DND-41 (cell line): Measurements from ENCODE around the gene FAM228B.

Source experiments
- ATAC-seq: fragments of 200-7000 bp; cut with Tn5 transposase; 3 replicates; pipeline ENCODE4 v1.9.1; 2021; ENCODE audit warnings: low read depth; ENCODE audit not compliant: insufficient read depth
- DNase-seq: peaks from one replicate; pipeline ENCODE4 v3.0.0-alpha.2; 2020
- H2AFZ ChIP-seq: 2 replicates; pipeline ENCODE4 v1.6.0; 2012; ENCODE audit warnings: low read depth, low read length
- H3K27ac ChIP-seq: 2 replicates; pipeline ENCODE4 v1.5.1; 2012; ENCODE audit warnings: low read length, inconsistent platforms
- H3K27me3 ChIP-seq: fragments of 200-600 bp; sonication (generic); 2 replicates; pipeline ENCODE4 v1.6.0; 2012; ENCODE audit warnings: low read length, mild to moderate bottlenecking, inconsistent platforms; ENCODE audit not compliant: insufficient read depth, poor library complexity
- H3K36me3 ChIP-seq: 2 replicates; pipeline ENCODE4 v1.5.1; 2012; ENCODE audit warnings: low read length, inconsistent platforms; ENCODE audit not compliant: insufficient read depth
- H3K4me1 ChIP-seq: 2 replicates; pipeline ENCODE4 v1.5.1; 2012; ENCODE audit warnings: mild to moderate bottlenecking, low read length; ENCODE audit not compliant: insufficient read depth
- H3K4me2 ChIP-seq: 2 replicates; pipeline ENCODE4 v1.6.0; 2012; ENCODE audit warnings: mild to moderate bottlenecking, moderate library complexity, low read length, inconsistent platforms; ENCODE audit not compliant: insufficient read depth
- H3K4me3 ChIP-seq, 2 experiments: fragments of 200-600 bp in 1 of 2; shearing (Covaris generic) in 1 of 2; 2 replicates each; pipeline ENCODE4 v1.5.1; 2012 to 2016; ENCODE audit warnings: inconsistent platforms in 2 of 2, low read length in 2 of 2, mild to moderate bottlenecking in 2 of 2, low read depth in 1 of 2, moderate library complexity in 1 of 2
- H3K79me2 ChIP-seq: 2 replicates; pipeline ENCODE4 v1.6.0; 2012; ENCODE audit warnings: low read length, inconsistent platforms; ENCODE audit not compliant: insufficient read depth
- H3K9ac ChIP-seq: 2 replicates; pipeline ENCODE4 v1.6.0; 2012; ENCODE audit warnings: low read depth, mild to moderate bottlenecking, inconsistent platforms, low read length, moderate library complexity
- H3K9me3 ChIP-seq: 2 replicates; pipeline ENCODE4 v1.5.1; 2012; ENCODE audit warnings: low read length, moderate library complexity, mild to moderate bottlenecking, inconsistent platforms; ENCODE audit not compliant: insufficient read depth, severe bottlenecking
- H4K20me1 ChIP-seq: 2 replicates; pipeline ENCODE4 v1.6.0; 2012; ENCODE audit warnings: low read length; ENCODE audit not compliant: insufficient read depth
- EZH2 ChIP-seq: IDR thresholded peaks from 3 replicates; pipeline ENCODE4 v1.6.1; 2012; ENCODE audit warnings: borderline replicate concordance, low read depth, mild to moderate bottlenecking, moderate library complexity, low read length, inconsistent platforms; ENCODE audit not compliant: severe bottlenecking
- TF ChIP-seq, protein P1 (sequence below): IDR thresholded peaks from 2 replicates; pipeline ENCODE4 v1.5.1; 2012; ENCODE audit warnings: borderline replicate concordance, low read length, moderate library complexity, mild to moderate bottlenecking; ENCODE audit not compliant: poor library complexity, severe bottlenecking; ENCODE audit errors: extremely low read depth

The FAM228B gene

DNA sequence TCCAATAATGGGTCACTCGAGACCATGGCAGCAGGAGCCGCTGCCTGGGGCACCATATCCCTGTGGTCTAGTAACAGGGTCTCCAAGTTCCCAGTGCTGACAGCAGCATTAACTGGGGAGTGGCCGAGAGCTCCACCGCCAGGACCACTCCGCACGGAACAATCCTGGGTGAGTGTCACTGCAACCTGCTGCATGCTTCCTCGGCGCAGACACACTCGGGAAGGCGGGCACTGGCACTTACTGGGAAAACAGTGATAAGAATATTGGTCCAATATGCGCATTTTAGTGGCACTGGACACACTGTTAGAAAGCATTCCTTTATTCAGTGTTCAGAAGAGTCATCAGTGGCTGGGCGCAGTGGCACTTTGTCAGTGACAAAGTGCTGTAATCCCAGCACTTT lies 81.2 kb downstream of the FAM228B start:
- H3K79me2 ChIP-seq = no peaks in the 10 kb centered on the region
- H2AFZ ChIP-seq = no peak overlapping the region
- no peaks in the 10 kb centered on the region for H3K9me3 ChIP-seq
- ATAC-seq = no peak
- no peak for DNase-seq
- no peaks in the 10 kb centered on the region for H3K27me3 ChIP-seq
- H3K4me2 ChIP-seq = no peak overlapping the region
- H3K9ac ChIP-seq = no peak overlapping the region
- H3K36me3 ChIP-seq = peaks cover 36% of the 10 kb centered on the region
- no peaks in the 10 kb centered on the region for H3K4me1 ChIP-seq
- H3K4me3 ChIP-seq = no peak overlapping the region
- TF ChIP-seq, protein P1, sequence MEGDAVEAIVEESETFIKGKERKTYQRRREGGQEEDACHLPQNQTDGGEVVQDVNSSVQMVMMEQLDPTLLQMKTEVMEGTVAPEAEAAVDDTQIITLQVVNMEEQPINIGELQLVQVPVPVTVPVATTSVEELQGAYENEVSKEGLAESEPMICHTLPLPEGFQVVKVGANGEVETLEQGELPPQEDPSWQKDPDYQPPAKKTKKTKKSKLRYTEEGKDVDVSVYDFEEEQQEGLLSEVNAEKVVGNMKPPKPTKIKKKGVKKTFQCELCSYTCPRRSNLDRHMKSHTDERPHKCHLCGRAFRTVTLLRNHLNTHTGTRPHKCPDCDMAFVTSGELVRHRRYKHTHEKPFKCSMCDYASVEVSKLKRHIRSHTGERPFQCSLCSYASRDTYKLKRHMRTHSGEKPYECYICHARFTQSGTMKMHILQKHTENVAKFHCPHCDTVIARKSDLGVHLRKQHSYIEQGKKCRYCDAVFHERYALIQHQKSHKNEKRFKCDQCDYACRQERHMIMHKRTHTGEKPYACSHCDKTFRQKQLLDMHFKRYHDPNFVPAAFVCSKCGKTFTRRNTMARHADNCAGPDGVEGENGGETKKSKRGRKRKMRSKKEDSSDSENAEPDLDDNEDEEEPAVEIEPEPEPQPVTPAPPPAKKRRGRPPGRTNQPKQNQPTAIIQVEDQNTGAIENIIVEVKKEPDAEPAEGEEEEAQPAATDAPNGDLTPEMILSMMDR = no peak
- TF ChIP-seq EZH2 = no peak
- H3K27ac ChIP-seq = no peak overlapping the region
- H4K20me1 ChIP-seq = no peaks in the 10 kb centered on the region

DNA sequence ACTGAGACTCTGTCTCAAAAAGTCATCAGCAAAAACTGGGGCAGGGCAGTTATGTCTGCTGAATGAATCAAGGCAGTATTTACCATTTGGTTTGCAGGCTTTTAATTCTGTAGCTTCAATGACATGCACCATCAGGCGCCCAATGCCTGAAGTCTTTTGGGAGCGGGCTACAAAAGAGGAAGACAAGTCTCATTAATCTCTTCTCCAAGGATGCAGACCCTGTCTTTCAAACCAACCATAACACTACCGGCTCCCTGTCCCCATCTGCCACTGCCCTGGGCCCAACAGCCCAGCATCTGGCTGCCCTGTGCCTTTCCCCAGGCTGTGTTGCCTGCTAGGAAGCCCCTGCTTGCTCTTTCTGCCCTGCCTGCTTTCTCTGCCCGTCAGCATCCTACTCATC lies 81.9 kb downstream of the FAM228B start:
- Histone ChIP-seq H3K27me3 (no peaks in the 10 kb centered on the region), H4K20me1 (no peaks in the 10 kb centered on the region), H3K27ac (no peak overlapping the region), H3K79me2 (no peaks in the 10 kb centered on the region), H3K4me3 (no peak overlapping the region), H3K4me2 (no peak overlapping the region), H3K9ac (no peak overlapping the region), H3K36me3 (peaks cover 39% of the 10 kb centered on the region), H3K9me3 (no peaks in the 10 kb centered on the region), H3K4me1 (no peaks in the 10 kb centered on the region), H2AFZ (no peak overlapping the region)
- TF ChIP-seq, protein P1 = no peak
- no peak for TF ChIP-seq EZH2
- DNase-seq (no peak), ATAC-seq (no peak)

DNA sequence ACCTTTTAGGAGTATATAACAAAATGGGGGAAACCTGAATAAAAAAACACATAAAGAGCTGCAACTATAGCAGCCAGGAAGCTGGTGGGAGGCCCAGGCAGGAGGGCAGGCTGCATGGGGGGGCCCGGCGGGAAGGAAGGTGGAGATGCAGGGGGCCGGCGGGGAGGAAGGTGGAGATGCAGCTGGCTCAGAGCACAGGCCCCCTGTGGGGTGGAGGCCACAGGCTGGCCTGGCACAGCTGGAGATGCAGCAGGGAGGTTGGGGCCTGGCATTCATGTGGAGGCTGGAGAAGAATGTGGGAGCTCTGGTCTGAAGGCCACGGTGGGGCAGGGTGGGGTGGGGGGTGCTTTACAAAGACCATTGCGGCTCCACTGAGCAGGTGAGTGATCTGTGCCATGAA lies 83.0 kb downstream of the FAM228B start:
- no peaks in the 10 kb centered on the region for H3K9me3 ChIP-seq
- TF ChIP-seq, protein P1 = no peak
- no peak for TF ChIP-seq EZH2
- H3K9ac ChIP-seq = no peak overlapping the region
- no peaks in the 10 kb centered on the region for H3K79me2 ChIP-seq
- DNase-seq (peak; percentile 35), ATAC-seq (peak; percentile 70)
- no peak overlapping the region for H3K27ac ChIP-seq
- no peak overlapping the region for H3K4me3 ChIP-seq
- no peaks in the 10 kb centered on the region for H3K4me1 ChIP-seq
- peaks cover 44% of the 10 kb centered on the region for H3K36me3 ChIP-seq
- H4K20me1 ChIP-seq = no peaks in the 10 kb centered on the region
- no peak overlapping the region for H2AFZ ChIP-seq
- H3K4me2 ChIP-seq = no peak overlapping the region
- no peaks in the 10 kb centered on the region for H3K27me3 ChIP-seq

DNA sequence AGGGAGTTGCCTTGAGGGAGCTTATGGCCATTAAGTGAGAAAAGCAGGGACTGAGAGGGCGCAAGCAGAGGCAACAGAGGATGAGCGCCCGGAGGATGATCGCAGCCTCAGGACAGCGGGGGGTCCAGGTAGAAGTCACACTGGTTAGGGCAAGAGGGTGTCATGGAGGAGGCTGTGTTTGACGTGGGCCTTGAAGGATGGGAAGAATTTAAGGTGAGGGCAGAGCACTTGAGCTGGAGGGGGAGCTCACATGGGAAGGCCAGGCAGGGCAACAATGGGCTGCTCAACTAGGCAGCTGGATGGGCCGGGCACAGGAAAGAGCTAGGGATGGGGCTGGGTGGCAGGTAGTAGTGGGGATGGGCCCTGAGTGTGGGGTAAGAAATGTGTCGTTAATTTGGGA lies 83.4 kb downstream of the FAM228B start:
- Histone ChIP-seq H3K4me3 (no peak overlapping the region), H3K27ac (no peak overlapping the region), H3K36me3 (peaks cover 46% of the 10 kb centered on the region), H4K20me1 (no peaks in the 10 kb centered on the region), H2AFZ (no peak overlapping the region), H3K79me2 (no peaks in the 10 kb centered on the region), H3K9ac (no peak overlapping the region), H3K9me3 (no peaks in the 10 kb centered on the region), H3K4me1 (no peaks in the 10 kb centered on the region), H3K27me3 (no peaks in the 10 kb centered on the region), H3K4me2 (no peak overlapping the region)
- DNase-seq = no peak
- ATAC-seq = no peak
- no peak for TF ChIP-seq EZH2
- TF ChIP-seq, protein P1 = no peak
